ENCODE measurements around the gene EWSR1.

Gene EWSR1

GRCh38 chr22:29307596-29308147 is 39.6 kb downstream of the EWSR1 start:
- DNase-seq, result no peak

GRCh38 chr22:29308148-29308790 is 40.2 kb downstream of the EWSR1 start:
- no peak for DNase-seq

- DNase-seq, result peak; percentile 64
These were observed 40.8 kb downstream of the EWSR1 start for GRCh38 chr22:29308791-29309262.

GRCh38 chr22:29309332-29310064 is 41.4 kb downstream of the EWSR1 start:
- DNase-seq, result peak; percentile 54

- DNase-seq, result peak; percentile 50
These were observed 42.2 kb downstream of the EWSR1 start for GRCh38 chr22:29310065-29310862.

GRCh38 chr22:29310863-29311339 is 42.8 kb downstream of the EWSR1 start:
- peak; percentile 80 for DNase-seq

GRCh38 chr22:29311464-29312217 is 43.6 kb downstream of the EWSR1 start:
- peak; percentile 51 for DNase-seq

- DNase-seq, result peak; percentile 53
These were observed 44.4 kb downstream of the EWSR1 start for GRCh38 chr22:29312218-29313125.

- DNase-seq, result peak; percentile 80
These were observed 45.1 kb downstream of the EWSR1 start for GRCh38 chr22:29313126-29313575.

GRCh38 chr22:29313576-29314466 is 45.8 kb downstream of the EWSR1 start:
- DNase-seq, result peak; percentile 51

- DNase-seq, result peak; percentile 59
These were observed 46.6 kb downstream of the EWSR1 start for GRCh38 chr22:29314537-29315285.

- no peak for DNase-seq
These were observed 47.4 kb downstream of the EWSR1 start, which contains the start of gene RASL10A for GRCh38 chr22:29315286-29316140. TSS of gene RASL10A (minus strand) at chr22:29315697. CDS start at chr22:29315246, 451 bp downstream.

- no peak for DNase-seq
These were observed 48.2 kb downstream of the EWSR1 start for GRCh38 chr22:29316141-29316828.

GRCh38 chr22:29317827-29318454 is 49.9 kb downstream of the EWSR1 start:
- no peak for DNase-seq

- DNase-seq, result no peak
These were observed 51.0 kb downstream of the EWSR1 start for GRCh38 chr22:29319072-29319471.

GRCh38 chr22:29320546-29320945 is 52.5 kb downstream of the EWSR1 start:
- no peak for DNase-seq

- DNase-seq, result no peak
These were observed 55.6 kb downstream of the EWSR1 start for GRCh38 chr22:29323641-29324040.

Data from activated CD8-positive, alpha-beta memory T cell treated with anti-CD3 and anti-CD28 coated beads, Interleukin-2, amount 50 U/mL, for 48 hours (primary cell).